Measurements from ENCODE around the gene NLRP7.
"Not testable (repeated sequence)": the region's sequence is repeated elsewhere in the genome, so short reads cannot be mapped to it uniquely, and the experiment has no call there.

NLRP7 gene

DNA sequence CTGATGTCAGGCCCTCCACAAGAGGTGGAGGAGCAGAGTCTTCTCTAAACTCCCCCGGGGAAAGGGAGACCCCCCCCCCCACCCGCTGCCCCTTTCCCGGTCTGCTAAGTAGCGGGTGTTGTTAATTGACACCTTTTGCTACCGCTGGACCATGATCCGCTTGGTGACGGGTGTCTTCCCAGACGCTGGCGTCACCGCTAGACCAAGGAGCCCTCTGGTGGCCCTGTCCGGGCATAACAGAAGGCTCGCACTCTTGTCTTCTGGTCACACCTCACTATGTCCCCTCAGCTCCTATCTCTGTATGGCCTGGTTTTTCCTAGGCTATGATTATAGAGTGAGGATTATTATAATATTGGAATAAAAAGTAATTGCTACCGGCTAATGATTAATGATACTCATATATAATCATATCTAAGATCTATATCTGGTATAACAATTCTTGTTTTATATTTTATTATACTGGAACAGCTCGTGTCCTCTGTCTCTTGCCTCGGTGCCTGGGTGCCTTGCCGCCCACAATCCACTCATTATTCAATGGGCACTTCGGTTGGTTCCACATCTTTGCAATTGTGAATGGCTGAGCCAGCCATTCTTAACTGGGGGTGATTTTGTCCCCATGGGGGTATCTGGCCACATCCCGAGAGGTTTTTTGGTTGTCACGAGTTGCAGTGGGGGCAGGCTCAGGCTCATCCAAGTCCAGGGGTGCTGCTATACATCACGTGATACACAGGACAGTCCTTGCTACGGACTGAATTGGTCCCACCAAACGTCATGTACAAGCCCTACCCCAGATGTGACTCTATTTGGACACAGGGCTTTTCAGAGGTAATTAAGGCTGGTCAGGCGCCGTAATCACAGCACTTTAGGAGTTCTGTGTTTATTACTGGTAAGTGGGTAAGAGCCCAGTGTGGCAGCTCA lies 27.4 kb downstream of the NLRP7 start:
- DNase-seq, result not testable (repeated sequence)

GRCh38 chr19:54918499-54918898 lies 28.8 kb downstream of the NLRP7 start:
- no peak for DNase-seq

DNA sequence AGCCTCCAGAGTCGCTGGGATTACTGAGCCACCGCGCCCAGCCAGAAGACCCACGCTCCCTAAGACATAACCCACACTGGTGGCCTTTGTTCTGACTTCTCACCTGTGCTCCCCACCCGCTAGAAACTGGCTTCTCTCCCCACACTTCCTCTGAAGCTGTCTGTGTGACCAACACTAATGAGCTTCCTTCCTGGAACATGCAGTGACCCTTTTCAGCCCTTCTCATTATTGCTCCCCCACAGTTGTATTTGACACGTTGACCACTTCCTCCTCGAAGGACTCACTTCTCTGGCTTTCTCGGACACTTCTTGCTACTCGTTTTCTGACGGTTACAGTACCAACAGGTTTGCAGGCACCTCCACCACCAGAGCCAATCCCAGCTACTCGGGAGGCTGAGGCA lies 30.5 kb downstream of the NLRP7 start:
- DNase-seq, result no peak

GRCh38 chr19:54907899-54908298 lies 39.4 kb downstream of the NLRP7 start:
- not testable (repeated sequence) for DNase-seq

- no peak for DNase-seq
Observed at GRCh38 chr19:54906819-54907218, 40.5 kb downstream of the NLRP7 start.

- no peak for DNase-seq
Observed at GRCh38 chr19:54905803-54906511, 41.4 kb downstream of the NLRP7 start, which contains the start of gene NCR1. Gene NCR1 (plus strand): TSS chr19:54906148. CDS start chr19:54906188, 40 bp downstream.

- no peak for DNase-seq
Observed at GRCh38 chr19:54905421-54905802, 41.9 kb downstream of the NLRP7 start.

DNA sequence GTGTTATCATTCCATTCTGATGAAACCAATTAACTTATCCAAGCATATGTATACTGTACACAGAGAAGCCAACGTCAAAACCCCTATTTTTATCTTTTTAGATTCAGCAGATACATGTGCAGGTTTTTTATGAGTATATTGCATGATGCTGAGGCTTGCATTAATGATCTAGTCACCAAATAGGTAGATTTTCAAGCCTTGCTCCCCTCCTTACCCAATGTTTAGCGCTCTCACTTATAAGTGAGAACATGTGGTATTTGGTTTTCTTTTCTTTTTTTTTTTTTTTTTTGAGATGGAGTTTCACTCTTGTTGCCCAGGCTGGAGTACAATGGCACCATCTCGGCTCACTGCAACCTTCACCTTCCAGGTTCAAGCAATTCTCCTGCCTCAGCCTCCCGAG lies 43.1 kb downstream of the NLRP7 start:
- not testable (repeated sequence) for DNase-seq

GRCh38 chr19:54903303-54903702 lies 44.0 kb downstream of the NLRP7 start:
- no peak for DNase-seq

DNA sequence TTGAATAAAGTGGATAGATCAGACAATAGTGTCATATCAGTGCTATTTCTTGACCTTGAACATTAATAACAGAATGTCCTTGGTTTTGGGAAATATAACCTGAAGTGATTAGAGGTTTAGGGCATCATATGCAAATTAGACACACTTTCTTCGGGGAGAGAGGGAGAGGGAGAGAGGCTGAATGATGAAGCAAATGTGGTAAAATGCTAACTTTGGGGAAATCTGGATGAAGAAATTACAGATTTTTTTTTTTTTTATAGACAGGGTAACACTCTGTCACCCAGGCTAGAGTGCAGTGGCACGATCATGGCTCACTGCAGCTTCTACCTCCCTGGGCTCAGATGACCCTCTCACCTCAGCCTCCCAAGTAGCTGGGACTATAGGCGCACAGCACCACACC lies 45.3 kb downstream of the NLRP7 start:
- no peak for DNase-seq

DNA sequence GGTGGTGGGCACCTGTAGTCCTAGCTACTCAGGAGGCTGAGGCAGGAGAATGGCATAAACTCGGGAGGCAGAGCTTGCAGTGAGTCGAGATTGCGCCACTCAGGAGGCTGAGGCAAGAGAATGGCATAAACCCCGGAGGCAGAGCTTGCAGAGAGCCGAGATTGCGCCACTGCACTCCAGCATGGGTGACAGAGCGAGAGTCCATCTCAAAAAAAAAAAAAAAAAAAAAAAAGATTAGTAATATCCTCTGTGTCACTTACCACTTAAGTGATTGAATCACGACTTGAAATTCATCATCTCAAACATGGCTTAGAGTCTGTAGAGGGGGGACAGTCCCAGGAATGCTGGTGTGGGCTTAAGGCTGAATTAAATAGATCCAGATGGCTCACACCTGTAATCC lies 46.2 kb downstream of the NLRP7 start:
- DNase-seq, result not testable (repeated sequence)

DNA sequence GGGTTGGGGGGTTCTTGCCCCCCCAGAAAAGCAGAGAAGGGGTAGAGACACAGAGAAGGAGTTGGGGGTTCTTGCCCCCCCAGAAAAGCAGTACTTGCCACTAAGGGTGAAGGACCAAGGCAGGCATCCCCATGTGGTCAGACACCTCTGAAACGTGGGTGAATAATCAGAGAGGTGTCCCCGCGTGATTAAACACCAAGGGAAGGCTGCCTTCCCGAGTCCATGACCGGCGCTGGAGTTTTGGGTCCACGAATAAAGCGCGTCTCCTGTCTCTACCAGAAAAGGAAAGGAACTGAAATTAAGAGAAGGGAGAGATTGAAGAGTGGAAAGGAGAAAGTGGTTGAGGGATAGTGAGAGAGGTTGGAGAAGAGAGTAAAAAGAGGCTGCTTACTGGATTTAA lies 47.7 kb downstream of the NLRP7 start:
- not testable (repeated sequence) for DNase-seq

DNA sequence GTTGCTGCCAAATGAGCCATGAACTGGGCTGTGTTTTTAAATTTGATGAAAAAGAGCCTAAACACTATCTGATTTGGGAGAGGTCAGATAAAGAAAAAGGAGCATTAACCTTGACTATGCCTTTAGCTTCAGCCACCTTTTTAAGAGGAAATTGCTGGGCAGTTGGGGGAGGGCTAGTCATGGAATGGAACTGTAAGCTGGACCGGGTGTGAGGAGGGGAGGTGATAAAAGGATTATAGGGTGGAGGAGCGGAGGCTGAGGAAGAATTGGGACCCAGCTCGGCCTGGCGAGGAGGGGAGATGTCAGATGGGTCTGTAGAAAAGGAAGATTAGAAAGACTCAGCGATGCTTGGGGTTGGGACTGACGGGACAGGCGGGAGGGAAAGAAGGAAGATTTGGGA lies 48.6 kb downstream of the NLRP7 start:
- DNase-seq, result not testable (repeated sequence)

- DNase-seq, result no peak
Observed at GRCh38 chr19:54896036-54896435, 51.3 kb downstream of the NLRP7 start.

DNA sequence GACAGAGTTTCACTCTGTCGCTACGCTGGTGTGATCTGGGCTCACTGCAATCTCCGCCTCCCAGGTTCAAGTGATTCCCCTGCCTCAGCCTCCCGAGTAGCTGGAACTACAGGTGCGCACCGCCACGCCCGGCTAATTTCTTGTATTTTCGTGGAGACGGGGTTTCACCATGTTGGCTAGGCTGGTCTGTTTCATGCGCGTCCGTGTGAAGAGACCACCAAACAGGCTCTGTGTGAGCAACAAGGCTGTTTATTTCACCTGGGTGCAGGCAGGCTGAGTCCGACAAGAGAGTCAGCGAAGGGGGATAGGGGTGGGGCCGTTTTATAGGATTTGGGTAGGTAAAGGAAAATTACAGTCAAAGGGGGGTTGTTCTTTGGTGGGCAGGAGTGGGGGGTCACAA lies 53.2 kb downstream of the NLRP7 start:
- not testable (repeated sequence) for DNase-seq

DNA sequence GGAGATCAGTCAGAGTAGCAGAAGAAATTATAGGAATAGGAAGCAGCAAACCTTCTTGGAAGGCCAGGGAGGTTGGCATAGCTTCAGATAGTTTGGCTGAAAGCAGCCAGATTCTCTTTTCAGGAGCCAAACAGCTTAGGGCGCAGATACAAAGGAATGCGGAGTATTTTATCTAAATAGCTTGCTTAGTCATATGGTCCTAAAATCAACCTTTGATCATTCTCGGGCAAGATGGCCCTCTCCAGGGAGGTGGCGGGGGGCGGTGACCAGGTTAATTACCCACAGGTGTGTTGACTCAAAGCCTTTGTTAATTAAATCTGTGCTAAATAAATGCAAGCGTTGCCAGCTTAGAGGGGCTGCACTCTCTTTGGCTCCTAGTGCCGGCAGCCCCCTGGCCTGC lies 53.9 kb downstream of the NLRP7 start:
- no peak for DNase-seq

- no peak for DNase-seq
Observed at GRCh38 chr19:54889566-54889965, 57.8 kb downstream of the NLRP7 start.

- no peak for DNase-seq
Observed at GRCh38 chr19:54888239-54888638, 59.1 kb downstream of the NLRP7 start.

GRCh38 chr19:54883228-54883627 lies 64.1 kb downstream of the NLRP7 start:
- DNase-seq, result no peak

DNA sequence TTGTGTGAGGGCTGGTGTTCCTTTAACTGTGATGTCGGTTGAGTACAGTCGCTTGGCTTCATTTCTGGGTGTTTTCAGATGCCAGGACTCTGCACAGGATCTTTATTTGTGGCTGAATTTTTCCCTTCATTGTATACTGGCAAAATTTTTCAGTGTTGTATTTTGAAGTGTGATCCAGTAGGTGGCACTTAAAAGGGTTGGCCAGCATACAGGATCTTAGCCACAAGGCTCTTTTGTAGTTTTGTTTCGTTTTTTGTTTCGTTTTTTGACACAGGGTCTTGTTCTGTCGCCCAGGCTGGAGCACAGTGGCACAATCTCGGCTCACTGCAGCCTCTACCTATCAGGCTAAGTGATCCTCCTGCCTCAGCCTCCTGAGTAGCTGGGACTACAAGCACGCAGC lies 64.6 kb downstream of the NLRP7 start:
- DNase-seq, result no peak

DNA sequence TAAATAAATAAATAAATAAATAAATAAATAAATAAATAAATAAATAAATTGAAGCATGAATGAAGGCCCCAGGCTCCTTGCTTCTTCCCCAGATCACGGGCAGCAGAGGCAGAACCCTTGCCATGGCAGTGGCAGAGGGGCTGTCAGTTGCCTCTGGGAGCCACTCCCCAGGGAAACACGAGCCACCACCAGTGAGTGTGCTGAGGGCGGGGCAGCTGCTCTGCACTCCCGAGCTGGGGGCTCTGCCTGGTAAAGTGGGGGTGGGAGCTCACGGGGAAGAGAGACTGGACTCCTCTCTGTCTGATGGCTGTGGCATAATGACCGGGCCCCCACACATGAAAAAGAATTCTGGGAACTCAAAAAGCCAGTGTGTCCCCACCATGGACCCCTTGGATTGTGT lies 65.4 kb downstream of the NLRP7 start:
- DNase-seq, result no peak

DNA sequence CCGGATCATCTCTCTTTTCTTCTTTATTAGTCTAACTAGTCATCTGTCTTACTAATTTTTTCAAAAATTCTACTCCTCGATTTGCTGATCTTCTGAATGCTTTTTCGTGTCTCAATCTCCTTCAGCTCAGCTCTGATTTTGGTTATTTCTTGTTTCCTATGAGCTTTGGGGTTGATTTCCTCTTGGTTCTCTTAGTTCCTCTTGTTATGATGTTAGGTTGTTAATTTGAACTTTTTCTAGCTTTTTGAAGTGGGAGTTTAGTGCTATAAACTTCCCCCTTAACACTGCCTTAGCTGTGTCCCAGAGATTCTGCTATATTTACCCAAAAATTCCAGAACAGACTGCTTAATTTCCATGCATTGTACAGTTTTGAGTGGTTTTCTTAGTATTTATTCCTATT lies 69.9 kb downstream of the NLRP7 start:
- no peak for DNase-seq

GRCh38 chr19:54875506-54875905 lies 71.8 kb downstream of the NLRP7 start:
- no peak for DNase-seq

- DNase-seq, result no peak
Observed at GRCh38 chr19:54873990-54874389, 73.3 kb downstream of the NLRP7 start, which contains the start of gene FCAR. Gene FCAR (plus strand): TSS chr19:54874235. CDS start chr19:54874290, 55 bp downstream.
